Epithelial cell of proximal tubule (primary cell): ENCODE data around the gene OTOGL. TPM values are rescaled to one million over a fixed set of nuclear protein-coding genes. Genes with fewer than 3 reads are reported as not detected.
"Not testable (repeated sequence)": the region's sequence is repeated elsewhere in the genome, so short reads cannot be mapped to it uniquely, and the experiment has no call there.

Experiments used
- DNase-seq: peaks from one replicate; pipeline ENCODE4 v3.0.0-alpha.2; 2011; ENCODE audit warnings: low read depth
- H3K4me3 ChIP-seq: 2 replicates; pipeline ENCODE4 v1.5.1; 2011; ENCODE audit warnings: low read depth, mild to moderate bottlenecking, low read length
- total RNA-seq: library from RNA; depleted of rRNA; stranded (reverse); fragments of >200 nt; gene quantifications from 2 replicates; pipeline ENCODE4 v1.2.3, GENCODE V29; 2015
- TF ChIP-seq, protein P1 (sequence below): conservative IDR thresholded peaks from 2 replicates; pipeline ENCODE4 v1.5.1; 2012; ENCODE audit warnings: low read depth, mild to moderate bottlenecking, low read length

OTOGL gene
- total RNA-seq, 1 donor from 2014 or later = not detected

DNA sequence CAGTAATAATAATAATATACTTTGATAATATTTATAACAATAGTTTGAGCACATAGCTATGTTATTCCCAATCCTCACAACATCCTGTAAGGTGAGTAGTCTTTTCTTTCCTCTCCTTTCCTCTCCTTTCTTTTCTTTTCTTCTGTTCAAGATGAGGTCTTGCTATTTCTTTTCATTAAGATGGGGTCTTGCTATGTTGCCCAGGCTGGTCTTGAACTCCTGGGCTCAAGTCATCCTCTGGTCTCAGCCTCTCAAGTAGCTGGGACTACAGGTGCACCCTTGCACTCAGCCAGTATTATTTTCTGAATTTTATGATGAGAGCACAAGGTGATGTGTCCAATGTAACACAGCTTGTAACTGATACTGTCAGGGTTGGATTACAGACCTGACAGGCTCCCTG, 134.6 kb downstream of the OTOGL start:
- no peak for DNase-seq
- no peak overlapping the region for H3K4me3 ChIP-seq
- TF ChIP-seq, protein P1, sequence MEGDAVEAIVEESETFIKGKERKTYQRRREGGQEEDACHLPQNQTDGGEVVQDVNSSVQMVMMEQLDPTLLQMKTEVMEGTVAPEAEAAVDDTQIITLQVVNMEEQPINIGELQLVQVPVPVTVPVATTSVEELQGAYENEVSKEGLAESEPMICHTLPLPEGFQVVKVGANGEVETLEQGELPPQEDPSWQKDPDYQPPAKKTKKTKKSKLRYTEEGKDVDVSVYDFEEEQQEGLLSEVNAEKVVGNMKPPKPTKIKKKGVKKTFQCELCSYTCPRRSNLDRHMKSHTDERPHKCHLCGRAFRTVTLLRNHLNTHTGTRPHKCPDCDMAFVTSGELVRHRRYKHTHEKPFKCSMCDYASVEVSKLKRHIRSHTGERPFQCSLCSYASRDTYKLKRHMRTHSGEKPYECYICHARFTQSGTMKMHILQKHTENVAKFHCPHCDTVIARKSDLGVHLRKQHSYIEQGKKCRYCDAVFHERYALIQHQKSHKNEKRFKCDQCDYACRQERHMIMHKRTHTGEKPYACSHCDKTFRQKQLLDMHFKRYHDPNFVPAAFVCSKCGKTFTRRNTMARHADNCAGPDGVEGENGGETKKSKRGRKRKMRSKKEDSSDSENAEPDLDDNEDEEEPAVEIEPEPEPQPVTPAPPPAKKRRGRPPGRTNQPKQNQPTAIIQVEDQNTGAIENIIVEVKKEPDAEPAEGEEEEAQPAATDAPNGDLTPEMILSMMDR = no peak

DNA sequence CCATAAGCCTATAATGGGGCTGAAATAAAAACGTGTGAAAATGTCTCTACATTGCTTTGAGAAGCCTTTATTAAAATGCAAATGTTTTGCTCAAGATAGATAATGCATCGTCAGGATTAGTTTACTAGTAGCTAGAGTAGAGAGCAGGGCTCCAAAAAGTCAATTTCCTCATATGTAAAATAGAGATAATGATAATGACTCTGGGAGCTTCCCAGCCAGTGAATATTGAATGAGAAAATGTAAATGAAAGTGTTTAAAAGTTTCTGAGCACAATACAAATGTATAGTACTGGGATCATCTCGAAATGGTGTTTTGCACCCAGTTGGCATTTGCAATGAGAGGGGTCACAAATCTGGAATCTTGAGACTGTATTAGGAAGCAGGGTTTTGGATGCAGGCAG, 135.3 kb downstream of the OTOGL start:
- TF ChIP-seq, protein P1 = no peak
- no peak for DNase-seq
- H3K4me3 ChIP-seq = no peak overlapping the region

DNA sequence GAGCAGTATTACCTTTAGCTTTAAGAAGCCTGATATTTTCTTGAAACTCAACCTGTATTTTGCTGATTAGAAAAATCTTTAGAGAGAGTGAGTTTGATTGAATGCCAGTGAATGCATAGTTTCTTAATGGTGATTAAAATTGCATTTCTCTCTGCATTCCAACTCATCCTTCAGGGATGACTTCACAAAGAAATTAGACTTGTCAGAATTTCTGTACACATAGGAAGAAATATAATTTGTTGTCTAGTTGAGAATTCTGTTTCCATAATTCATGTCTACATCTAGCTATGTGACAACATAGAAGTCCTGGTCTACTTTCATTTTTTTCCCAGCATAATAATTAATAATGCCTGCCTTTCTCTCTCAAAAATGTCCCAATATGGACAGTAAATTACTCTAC, 136.6 kb downstream of the OTOGL start:
- H3K4me3 ChIP-seq = no peak overlapping the region
- TF ChIP-seq, protein P1 = no peak
- no peak for DNase-seq

DNA sequence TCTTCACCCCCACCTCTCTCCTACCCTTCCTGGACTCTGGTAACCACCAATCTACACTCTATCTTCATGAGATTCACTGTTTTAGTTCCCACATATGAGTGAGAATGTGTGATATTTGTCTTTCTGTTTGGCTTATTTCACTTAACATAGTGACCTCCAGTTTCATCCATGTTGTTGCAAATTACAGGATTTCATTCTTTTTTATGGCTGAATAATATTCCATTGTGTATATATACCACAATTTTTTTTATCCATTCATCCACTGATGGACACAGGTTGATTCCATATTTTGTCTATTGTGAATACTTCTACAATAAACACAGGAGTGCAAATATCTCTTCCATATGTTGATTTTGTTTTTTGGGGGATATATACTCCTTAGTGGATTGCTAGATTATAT, 140.5 kb downstream of the OTOGL start:
- no peak for DNase-seq
- H3K4me3 ChIP-seq = no peak overlapping the region
- TF ChIP-seq, protein P1 = no peak

DNA sequence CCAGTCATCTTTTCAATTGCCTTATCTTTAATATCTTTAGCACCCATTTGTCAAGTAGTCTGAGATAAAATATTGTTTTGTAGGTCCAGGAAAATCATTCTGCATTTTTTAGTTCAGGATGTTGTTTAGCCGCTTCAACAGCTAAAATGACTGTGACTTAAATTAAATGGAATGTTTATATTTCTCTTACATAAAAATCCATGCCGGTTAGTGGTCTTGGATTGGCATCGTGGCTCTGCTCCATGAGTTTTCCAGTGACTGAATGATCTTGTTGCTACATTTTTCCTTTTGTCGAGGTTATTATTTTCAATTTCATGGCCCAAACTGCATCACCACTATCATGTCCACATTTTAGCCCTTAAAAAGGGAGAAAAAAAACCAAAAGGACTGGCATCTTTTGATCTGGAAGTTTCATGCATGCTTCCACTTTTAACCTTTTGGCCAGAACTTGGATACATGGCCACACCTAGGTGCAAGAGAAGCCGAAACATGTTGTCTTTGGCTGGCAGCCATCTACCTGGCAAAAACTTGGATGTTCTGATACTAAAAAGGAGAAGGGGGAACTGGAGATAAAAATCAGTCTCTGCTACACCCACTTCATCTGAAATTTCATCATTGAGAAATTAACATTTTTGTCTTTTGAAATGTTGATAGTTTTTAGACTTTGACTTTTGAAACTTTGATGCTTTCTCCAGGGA, 142.4 kb downstream of the OTOGL start:
- TF ChIP-seq, protein P1 = no peak
- no peak overlapping the region for H3K4me3 ChIP-seq
- DNase-seq = no peak

DNA sequence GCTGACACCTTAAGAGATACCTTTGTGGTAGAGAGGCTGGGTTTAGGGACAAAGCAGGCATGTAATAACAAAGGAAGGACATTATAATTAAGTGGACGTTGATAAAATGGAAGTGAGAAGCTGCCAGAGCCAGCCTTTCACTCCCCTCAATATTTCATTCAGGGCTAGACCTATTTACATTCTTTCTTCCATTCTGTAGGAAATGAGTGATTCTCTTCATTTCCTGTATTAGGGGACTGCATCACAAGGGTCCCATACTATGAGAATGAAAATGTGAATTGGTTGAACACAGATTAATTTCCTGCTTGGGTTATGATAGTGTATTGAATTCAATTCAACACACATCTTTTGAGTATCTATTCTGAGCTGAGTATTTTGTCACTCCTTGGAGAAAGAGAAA, 143.0 kb downstream of the OTOGL start:
- no peak overlapping the region for H3K4me3 ChIP-seq
- TF ChIP-seq, protein P1 = no peak
- no peak for DNase-seq

DNA sequence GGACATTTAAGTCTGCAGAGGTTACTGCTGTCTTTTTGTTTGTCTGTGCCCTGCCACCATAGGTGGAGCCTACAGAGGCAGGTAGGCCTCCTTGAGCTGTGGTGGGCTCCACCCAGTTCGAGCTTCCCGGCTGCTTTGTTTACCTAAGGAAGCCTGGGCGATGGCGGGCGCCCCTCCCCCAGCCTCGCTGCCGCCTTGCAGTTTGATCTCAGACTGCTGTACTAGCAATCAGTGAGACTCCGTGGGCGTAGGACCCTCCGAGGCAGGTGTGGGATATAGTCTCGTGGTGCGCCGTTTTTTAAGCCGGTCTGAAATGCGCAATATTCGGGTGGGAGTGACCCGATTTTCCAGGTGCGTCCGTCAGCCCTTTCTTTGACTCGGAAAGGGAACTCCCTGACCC, 150.2 kb downstream of the OTOGL start:
- not testable (repeated sequence) for H3K4me3 ChIP-seq, DNase-seq
